Measurements from ENCODE around the gene ZNF224. TPM values are rescaled to one million over a fixed set of nuclear protein-coding genes. Genes with fewer than 3 reads are reported as not detected.

Gene ZNF224
- total and polyA plus RNA-seq, 2 of the 8 experiments (the other 6 are each of a cell fraction or from before 2014, with no cell fraction given): 3.7 to 17.2 TPM

GRCh38 chr19:44071824-44072542, 22.2 kb upstream of the ZNF224 start, which contains the start of gene ZNF284 (continued):
- TF ChIP-seq SIRT6 (IDR thresholded peaks at IDR 0.05; ENCODE audit: low read length) (no peak), POLR2A (IDR thresholded peaks at IDR 0.05; ENCODE audit: control extremely low read depth in 1 of 2, low read depth in 2 of 2, low read length in 2 of 2) (peak in 1 of 2 experiments; percentile 23; a peak in 1 of 3 replicates), NRF1 (IDR thresholded peaks at IDR 0.05; ENCODE audit: low read depth, low read length) (no peak), YY1 (IDR thresholded peaks at IDR 0.05; ENCODE audit: low read depth, low read length) (no peak), CEBPB (IDR thresholded peaks at IDR 0.05; ENCODE audit: low read depth, low read length) (no peak), SP4 (IDR thresholded peaks at IDR 0.05; ENCODE audit: low read length) (no peak), BACH1 (IDR thresholded peaks at IDR 0.05; ENCODE audit: low read length) (no peak), SUZ12 (IDR thresholded peaks at IDR 0.05; ENCODE audit: low read length) (no peak), SIN3A (conservative IDR thresholded peaks at IDR 0.05 in 1 of 2, IDR thresholded peaks at IDR 0.05 in 1 of 2; ENCODE audit: low read depth in 1 of 2, low read length in 2 of 2) (peak; percentile 51 to 70; a peak in 1 of 4 replicates), POU5F1 (IDR thresholded peaks at IDR 0.05; ENCODE audit: low read depth, low read length) (no peak)

All from H1 (cell line).